Upper lobe of left lung (tissue), 4 donors: ENCODE results near the gene IL9.

Experiments
- POLR2A ChIP-seq, 4 donors: fragments of 450-650 bp; IDR thresholded peaks; one replicate each; pipeline ENCODE4 v1.5.1; 2016 to 2017; ENCODE audit warnings: antibody characterized with exemption in 4 of 4, mild to moderate bottlenecking in 2 of 4
- TF ChIP-seq, protein P1 (sequence below), 6 experiments: fragments of 450-650 bp in 4 of 6; fragments of 200-600 bp in 2 of 6; sonication (generic) in 2 of 6; IDR thresholded peaks; one replicate each; pipeline ENCODE4 v1.5.1; 2016 to 2019; ENCODE audit warnings: antibody characterized with exemption in 6 of 6

DNA sequence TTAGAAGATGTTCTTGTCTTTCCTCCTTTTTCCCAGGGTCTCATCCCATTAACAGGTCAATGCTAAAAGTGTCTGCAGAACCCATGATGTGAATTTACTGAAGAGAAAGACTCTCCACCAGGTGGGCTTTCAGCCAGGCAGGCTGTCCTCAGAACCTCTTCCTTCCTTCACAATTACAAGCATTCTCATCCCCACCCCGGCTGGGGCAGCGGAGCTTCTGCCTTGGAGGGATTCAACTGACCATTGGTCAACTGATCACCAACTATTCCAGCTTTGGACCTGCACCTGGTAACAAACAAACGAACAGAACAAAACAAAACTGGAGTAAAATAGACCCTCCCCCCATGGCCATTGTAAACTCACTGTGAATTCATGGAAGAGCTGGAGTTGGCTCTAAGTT, 12.6 kb downstream of the IL9 start:
- TF ChIP-seq POLR2A (IDR thresholded peaks at IDR 0.05): no peak
- TF ChIP-seq, protein P1, sequence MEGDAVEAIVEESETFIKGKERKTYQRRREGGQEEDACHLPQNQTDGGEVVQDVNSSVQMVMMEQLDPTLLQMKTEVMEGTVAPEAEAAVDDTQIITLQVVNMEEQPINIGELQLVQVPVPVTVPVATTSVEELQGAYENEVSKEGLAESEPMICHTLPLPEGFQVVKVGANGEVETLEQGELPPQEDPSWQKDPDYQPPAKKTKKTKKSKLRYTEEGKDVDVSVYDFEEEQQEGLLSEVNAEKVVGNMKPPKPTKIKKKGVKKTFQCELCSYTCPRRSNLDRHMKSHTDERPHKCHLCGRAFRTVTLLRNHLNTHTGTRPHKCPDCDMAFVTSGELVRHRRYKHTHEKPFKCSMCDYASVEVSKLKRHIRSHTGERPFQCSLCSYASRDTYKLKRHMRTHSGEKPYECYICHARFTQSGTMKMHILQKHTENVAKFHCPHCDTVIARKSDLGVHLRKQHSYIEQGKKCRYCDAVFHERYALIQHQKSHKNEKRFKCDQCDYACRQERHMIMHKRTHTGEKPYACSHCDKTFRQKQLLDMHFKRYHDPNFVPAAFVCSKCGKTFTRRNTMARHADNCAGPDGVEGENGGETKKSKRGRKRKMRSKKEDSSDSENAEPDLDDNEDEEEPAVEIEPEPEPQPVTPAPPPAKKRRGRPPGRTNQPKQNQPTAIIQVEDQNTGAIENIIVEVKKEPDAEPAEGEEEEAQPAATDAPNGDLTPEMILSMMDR (IDR thresholded peaks at IDR 0.05): no peak
